Measurements from ENCODE around the gene TNS1. TPM values are rescaled to one million over a fixed set of nuclear protein-coding genes. Genes with fewer than 3 reads are reported as not detected.

TNS1 gene
- total RNA-seq, 1 donor from 2014 or later, result 828 TPM

DNA sequence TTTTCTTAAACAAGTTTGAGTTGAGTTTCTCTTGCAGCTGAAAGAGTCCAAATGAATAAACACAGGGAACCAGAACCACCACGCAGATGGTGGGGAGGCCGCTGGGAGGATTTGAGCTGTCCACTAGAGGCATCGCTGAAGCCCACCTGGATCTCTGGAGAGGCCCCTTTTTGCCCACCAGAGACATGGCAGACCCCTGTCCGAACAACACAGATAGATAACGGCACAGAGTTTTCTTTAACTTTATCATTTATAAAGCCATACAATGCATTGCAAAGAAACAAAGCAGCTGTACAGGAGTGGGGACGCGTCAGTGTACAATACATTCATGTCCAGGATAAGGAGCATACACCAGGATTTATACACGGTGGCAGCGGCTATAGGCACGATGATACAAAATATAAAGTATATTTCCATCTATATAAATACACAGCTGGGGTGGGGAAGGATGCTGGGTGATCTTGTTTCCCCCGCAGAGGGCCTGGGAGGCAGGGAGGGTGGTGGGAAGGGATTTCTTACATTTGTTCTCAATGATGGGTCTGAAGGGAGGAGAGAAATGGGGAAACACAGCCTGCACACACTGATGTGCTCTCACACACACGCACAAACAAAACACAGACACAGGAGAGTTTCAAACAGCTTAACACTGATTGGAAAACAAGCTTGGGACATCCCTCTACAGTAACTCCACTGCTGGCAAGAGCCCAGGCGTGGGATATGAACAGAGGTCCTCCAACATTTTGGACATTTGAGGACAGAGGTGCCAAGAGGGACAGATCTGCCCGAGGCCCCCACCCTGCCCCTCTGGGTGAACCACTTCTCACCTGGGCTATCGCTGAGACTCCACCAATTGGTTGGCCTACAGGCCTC lies 203.0 kb downstream of the TNS1 start:
- Histone ChIP-seq H3K27me3 (ENCODE audit: low read depth) (no peaks in the 10 kb centered on the region), H3K9me3 (replicated peaks) (no peaks in the 10 kb centered on the region), H3K4me3 (no peak overlapping the region), H3K27ac (replicated peaks) (peak overlapping the region; percentile 73), H3K4me1 (peaks cover 93% of the 10 kb centered on the region), H3K36me3 (peaks cover 36% of the 10 kb centered on the region)
- peak; percentile 14 for DNase-seq
- no peak for TF ChIP-seq CTCF (IDR thresholded peaks at IDR 0.05; ENCODE audit: borderline replicate concordance)
- intact Hi-C loops (cut with micrococcal nuclease), result no loop called here

DNA sequence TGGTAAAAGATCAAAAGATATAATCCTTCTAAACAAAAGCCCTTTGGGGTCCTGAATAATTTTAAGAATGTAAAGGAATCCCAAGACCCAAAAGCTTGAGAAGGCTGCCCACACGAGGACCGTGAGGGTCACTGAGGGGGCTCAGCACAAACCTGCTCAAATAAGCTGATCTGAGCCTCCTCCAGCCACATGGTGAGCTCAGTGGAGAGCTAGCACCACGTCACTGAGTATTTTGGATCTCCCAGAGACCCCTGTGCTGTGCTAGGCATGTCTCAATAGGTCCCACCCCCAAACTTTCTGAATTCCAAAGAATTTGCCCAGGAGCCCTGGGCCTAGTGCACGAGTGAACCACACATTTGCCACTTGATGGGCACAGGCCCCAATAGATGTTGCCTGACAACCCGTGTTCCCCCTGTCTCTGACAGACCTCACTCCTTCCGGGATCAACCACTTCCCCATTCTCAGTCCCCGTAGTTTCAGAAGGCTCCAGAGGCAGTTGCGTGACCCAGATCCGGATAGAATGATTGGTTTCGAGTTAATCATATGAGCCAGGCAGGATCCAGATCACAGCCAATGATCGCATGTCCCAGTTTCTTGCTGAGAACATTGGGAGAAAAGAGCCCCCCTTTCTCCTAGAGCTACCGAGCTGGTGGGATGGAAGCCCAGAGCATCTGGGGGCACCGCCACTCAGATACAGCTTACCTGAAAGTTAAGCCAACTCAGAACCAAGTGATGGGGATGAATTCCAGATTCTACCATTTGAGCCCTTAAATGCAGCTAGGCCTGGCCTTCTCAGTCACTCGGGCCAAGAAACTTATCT lies 203.8 kb downstream of the TNS1 start:
- peak; percentile 18 for DNase-seq
- intact Hi-C loops (cut with micrococcal nuclease), result no loop called here
- peaks cover 30% of the 10 kb centered on the region for H3K36me3 ChIP-seq

GRCh38 chr2:217798191-217798590 lies 204.6 kb downstream of the TNS1 start:
- no peak for TF ChIP-seq CTCF (IDR thresholded peaks at IDR 0.05; ENCODE audit: borderline replicate concordance)
- intact Hi-C loops (cut with micrococcal nuclease), result no loop called here
- Histone ChIP-seq H3K4me3 (no peak overlapping the region), H3K36me3 (peaks cover 22% of the 10 kb centered on the region), H3K9me3 (replicated peaks) (no peaks in the 10 kb centered on the region), H3K27ac (replicated peaks) (peak overlapping the region; percentile 73), H3K4me1 (peaks cover 93% of the 10 kb centered on the region), H3K27me3 (ENCODE audit: low read depth) (no peaks in the 10 kb centered on the region)
- no peak for DNase-seq

More for the DNA sequence above, 203.8 kb downstream of the TNS1 start:
- no peaks in the 10 kb centered on the region for H3K9me3 ChIP-seq (replicated peaks)
- H3K4me1 ChIP-seq, result peaks cover 93% of the 10 kb centered on the region
- H3K4me3 ChIP-seq, result no peak overlapping the region
- H3K27ac ChIP-seq (replicated peaks), result peak overlapping the region; percentile 73
- no peaks in the 10 kb centered on the region for H3K27me3 ChIP-seq (ENCODE audit: low read depth)
- TF ChIP-seq CTCF (IDR thresholded peaks at IDR 0.05; ENCODE audit: borderline replicate concordance), result no peak

DNA sequence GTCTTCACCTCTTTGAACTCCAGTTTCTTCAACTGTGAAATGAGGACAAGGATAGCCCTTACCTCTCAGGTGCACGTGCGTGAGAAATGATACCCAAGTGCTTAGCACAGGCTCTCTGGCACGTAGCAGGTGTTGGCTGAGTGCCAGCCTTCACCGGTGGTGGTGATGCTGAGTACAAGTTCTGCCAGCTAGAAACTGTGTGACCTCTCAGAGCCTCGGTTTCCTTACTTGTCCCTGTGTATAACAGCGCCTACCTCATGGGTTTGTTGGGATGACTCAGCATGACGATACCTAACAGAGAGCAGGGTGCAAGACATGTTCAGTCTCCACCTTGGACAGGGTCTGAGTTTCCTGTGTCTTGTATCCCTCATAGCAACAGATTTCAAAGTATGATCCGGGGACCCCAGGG lies 205.1 kb downstream of the TNS1 start:
- peaks cover 17% of the 10 kb centered on the region for H3K36me3 ChIP-seq
- intact Hi-C loops (cut with micrococcal nuclease), result no loop called here
- peak; percentile 50 for DNase-seq
- peak overlapping the region; percentile 73 for H3K27ac ChIP-seq (replicated peaks)
- no peaks in the 10 kb centered on the region for H3K9me3 ChIP-seq (replicated peaks)
- no peak overlapping the region for H3K4me3 ChIP-seq
- H3K4me1 ChIP-seq, result peaks cover 92% of the 10 kb centered on the region
- TF ChIP-seq CTCF (IDR thresholded peaks at IDR 0.05; ENCODE audit: borderline replicate concordance), result no peak
- H3K27me3 ChIP-seq (ENCODE audit: low read depth), result no peaks in the 10 kb centered on the region

DNA sequence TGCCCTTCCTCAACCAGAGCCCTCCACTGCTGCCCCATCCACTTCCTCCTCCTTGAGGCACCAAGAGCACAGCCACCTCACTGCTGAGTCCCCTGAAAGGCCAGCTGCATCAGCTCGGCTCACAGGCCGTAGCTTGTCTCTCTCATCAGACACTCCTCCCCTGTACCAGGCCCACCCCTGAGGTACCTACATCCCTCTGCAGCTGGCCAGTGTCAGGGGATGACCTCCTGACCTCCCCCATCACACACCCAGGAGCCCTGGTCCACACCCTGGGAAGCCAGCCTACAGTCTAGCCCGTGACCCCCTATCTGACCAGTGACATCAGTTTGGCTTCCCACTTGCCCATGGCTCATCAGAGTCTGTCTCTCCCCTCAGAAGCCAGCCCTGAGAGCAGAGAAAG lies 205.6 kb downstream of the TNS1 start:
- no peak for TF ChIP-seq CTCF (IDR thresholded peaks at IDR 0.05; ENCODE audit: borderline replicate concordance)
- H3K9me3 ChIP-seq (replicated peaks), result no peaks in the 10 kb centered on the region
- H3K27ac ChIP-seq (replicated peaks), result peak overlapping the region; percentile 73
- intact Hi-C loops (cut with micrococcal nuclease), result no loop called here
- peaks cover 87% of the 10 kb centered on the region for H3K4me1 ChIP-seq
- H3K27me3 ChIP-seq (ENCODE audit: low read depth), result no peaks in the 10 kb centered on the region
- no peak overlapping the region for H3K4me3 ChIP-seq
- DNase-seq, result peak; percentile 26
- H3K36me3 ChIP-seq, result peaks cover 12% of the 10 kb centered on the region
